ENCODE results near the gene CRB1.
A peak's percentile ranks its signal among the peaks of the same experiment; 100 is the strongest.
"Not testable (repeated sequence)": the region's sequence is repeated elsewhere in the genome, so short reads cannot be mapped to it uniquely, and the experiment has no call there.

Gene CRB1

GRCh38 chr1:197466813-197467212, 198.8 kb downstream of the CRB1 start:
- DNase-seq: no peak

DNA sequence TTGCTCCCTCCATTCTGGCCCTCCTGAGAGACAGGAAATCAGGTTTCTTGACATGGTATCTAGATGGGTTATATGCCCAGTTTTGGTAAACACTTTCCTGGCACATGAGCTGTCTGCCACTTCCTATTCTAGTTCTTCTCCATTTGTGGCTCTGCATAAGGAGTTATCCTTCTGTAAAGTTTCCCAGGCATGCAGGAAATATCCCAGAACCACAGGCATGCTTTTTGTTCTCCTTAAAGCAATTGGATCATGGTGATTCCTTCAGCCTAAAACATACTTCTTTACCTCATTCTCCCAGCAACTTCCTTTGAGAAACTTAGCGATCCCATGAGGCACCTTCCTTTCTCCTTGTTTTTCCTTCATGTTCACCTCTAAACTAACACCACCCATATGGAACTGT, 199.8 kb downstream of the CRB1 start:
- no peak for DNase-seq

DNA sequence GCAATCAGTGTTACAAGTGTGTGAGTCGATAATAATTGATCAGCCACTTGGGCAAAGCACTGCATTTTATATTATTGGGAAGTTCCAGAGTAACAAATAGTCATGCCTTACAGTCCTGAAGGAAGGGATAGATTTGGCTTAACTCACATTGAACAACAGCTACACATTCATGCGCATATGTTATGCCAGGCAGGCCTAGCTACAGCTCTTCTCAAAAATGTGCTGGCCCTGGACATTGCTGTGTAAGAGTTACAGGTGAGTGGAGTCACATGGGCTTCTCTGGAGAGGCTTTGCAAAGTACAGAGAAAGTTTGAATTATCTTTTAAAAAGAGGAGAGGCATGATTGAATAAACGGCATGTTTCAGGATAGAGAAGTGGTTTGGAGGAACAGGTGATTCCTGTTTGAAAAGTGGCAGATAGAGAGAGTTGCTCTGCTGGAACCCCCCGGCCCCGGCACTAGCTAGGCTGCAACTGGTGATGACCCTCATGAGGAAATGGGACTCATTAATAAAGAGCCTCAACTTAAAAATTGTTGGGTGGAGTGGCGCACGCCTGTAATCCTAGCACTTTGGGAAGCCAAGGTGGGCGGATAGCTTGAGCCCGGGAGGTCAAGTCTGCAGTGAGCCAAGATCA, 200.6 kb downstream of the CRB1 start:
- DNase-seq: no peak

GRCh38 chr1:197469620-197470210, 201.7 kb downstream of the CRB1 start:
- DNase-seq: no peak

DNA sequence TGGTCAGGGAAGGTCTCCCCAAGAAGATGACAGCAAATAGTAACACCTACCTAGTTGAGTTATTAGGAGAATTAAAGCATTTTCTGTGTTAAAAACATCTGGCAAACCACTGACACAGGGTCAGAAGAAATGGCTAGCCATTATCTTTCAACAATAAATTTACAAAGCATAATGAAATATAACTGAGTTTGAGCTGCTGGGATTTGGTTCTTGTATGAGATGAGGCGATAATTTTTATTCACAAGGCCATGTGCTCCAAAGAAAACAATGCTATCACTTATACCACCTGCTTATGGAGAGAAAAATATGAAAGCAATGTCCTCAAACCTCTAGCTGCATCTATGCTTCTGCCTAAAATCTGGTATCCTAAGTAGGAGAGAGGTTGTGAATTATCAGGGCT, 202.3 kb downstream of the CRB1 start:
- DNase-seq: no peak

GRCh38 chr1:197471248-197471985, 203.4 kb downstream of the CRB1 start:
- DNase-seq: no peak

- DNase-seq: no peak
Observed at GRCh38 chr1:197472141-197472540, 204.1 kb downstream of the CRB1 start.

DNA sequence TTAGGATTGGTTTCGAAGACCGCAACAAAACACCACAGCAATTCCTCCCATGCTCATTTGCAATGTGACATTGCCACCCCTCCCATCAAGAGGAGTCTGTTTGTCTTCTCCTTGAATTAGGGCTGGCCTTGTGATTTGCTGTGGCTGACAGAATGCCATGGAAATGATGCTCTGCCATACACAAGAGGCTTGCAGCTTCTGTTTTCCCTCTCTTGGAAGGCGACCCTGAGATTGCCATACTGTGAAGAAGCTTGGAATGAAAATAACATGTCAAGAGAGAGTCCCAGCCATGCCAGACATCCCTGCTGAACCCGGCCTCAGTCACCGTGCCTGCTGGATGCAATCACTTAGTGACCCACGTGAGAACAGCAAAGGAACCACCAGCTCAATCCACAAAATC, 212.4 kb downstream of the CRB1 start:
- no peak for DNase-seq

- DNase-seq: no peak
Observed at GRCh38 chr1:197481101-197481500, 213.0 kb downstream of the CRB1 start.

DNA sequence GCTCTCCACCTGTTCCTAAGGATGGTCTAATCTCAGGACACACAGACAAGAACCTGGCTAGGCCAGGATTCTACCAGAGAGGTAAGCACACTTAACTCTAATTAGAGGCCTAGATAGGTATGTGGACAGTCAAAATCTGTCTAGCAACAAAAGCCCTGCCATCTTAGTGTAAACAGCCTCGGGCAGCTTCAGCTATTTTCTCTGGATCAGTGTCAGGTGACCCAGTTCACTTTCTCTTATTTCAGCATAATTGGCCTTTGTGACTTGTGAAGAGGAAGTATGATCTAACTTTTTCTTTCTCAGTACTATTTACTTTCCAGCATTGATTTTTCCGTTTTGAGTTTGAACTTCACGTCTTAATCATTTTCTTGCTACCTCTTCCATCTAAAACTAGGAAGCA, 217.7 kb downstream of the CRB1 start:
- no peak for DNase-seq

DNA sequence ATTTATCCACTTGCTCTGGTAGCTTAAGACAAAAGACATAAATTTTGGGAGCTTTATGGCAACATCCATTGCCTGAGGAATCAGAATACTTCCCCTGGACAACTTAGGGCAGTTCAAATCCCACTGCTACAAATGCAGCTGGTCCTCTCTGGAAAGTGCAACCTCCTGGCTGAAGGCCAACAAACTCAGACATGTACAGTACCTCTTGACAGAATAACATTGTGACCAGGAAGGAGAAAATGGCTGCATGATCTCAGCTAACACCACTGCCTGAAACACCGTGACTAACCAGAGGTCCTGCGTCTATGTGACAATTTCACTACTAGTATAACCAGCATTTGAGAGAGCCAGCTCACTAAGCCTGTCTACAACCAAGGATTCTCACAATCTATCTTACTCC, 218.9 kb downstream of the CRB1 start:
- DNase-seq: no peak

DNA sequence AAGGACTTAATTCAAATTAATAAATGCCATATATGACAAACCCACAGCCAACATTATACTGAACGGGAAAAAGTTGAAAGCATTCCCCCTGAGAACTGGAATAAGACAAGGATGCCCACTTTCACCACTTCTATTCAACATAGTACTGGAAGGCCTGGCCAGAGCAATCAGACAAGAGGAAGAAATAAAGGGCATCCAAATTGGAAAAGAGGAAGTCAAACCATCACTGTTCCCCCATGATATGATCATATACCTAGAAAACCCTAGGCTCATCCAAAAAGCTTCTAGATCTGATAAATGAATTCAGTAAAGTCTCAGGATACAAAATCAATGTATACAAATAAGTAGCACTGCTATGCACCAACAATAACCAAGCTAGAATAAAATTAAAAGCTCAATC, 223.5 kb downstream of the CRB1 start:
- not testable (repeated sequence) for DNase-seq

DNA sequence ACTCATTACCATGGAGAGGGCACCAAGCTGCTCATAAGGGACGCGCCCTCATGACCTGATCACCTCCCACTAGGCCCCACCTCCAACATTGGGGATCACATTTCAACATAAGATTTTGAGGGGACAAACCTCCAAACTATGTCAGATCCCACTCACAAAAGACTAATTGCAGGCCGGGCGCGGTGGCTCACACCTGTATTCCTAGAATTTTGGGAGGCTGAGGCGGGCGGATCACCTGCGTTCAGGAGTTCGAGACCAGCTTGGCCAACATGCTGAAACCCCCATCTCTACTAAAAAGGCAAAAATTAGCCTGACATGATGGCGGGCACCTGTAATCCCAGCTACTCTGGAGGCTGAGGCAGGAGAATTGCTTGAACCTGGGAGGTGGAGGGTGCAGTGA, 228.7 kb downstream of the CRB1 start:
- DNase-seq: no peak

DNA sequence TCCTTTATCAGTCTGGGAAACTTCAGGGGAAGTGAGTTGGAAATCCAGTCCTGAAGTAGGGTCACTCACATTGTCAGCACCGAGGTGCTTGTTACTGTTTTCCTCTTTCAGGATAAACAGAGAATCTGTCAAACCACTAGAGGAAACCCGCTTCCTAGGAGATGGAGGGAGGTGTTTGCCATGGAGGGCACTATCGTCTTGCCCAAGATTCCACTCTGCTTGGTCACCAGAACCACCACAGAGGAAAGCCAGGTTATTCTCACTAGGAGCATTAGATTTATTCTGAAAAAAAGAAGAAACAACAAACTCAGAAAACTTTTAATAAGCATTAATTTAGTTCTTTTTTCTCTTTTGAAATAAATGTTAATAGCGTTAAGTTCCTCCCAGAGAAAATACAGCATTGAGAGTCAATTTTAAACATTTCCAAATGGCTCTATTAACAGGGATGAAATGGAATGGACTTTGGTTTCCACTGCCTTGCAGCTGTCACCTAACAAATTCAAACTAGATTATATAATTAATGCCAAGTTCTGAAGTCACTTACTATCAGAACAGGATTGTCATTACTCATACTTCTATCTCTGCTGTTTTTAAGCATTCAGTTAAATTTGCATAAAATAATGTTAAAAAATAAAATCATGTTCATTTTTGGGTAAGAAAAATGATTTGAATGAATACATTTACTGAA, 242.8 kb downstream of the CRB1 start:
- no peak for DNase-seq

DNA sequence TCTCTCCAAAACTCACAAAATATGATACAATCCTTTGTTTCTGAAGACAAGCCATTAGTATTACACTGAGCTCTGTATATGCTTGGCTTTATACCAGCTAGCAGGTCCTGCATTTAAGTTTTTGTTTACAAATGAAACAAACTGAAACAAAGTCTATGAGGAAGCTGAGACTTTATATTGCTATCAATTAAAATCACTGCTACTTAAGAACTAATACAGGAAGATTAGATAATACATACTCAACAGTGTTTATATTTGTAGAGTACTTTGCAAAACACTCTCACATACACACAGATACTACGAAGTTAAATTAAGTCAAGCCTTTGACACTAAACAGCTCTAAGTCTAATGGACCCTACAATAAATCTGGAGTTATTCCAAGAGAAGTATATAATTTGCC, 247.4 kb downstream of the CRB1 start:
- no peak for DNase-seq

DNA sequence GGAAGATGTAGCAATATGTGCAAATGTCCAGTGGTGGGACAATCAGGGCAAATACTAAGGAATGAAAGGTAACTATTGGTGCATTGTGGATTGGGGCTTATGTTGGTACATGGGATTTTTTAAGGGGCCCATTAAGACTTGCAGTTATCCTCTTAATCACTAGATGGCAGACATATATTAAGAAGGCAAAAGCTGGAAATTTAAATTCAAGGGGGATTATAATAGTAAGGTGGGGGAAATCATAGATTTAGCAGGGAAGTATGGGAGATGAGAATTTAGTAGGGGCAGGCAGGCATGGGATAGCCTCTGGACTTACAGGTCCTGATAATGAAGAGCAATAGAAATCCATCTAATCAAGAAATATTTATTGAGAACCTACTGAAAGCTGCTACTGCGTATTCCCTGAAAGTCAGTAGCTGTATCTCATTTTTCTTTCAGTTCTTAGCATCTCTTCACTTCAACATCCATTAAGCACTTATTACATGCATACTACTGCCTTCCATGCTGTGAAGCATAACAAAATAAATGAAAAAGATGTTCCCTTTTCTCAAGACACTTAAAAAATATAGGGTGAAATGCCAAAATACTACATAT, 251.8 kb downstream of the CRB1 start:
- peak in 1 of 2 experiments; percentile 6 for DNase-seq

- peak in 1 of 2 experiments; percentile 38 for DNase-seq
Observed at GRCh38 chr1:197521118-197521739, 253.2 kb downstream of the CRB1 start.

DNA sequence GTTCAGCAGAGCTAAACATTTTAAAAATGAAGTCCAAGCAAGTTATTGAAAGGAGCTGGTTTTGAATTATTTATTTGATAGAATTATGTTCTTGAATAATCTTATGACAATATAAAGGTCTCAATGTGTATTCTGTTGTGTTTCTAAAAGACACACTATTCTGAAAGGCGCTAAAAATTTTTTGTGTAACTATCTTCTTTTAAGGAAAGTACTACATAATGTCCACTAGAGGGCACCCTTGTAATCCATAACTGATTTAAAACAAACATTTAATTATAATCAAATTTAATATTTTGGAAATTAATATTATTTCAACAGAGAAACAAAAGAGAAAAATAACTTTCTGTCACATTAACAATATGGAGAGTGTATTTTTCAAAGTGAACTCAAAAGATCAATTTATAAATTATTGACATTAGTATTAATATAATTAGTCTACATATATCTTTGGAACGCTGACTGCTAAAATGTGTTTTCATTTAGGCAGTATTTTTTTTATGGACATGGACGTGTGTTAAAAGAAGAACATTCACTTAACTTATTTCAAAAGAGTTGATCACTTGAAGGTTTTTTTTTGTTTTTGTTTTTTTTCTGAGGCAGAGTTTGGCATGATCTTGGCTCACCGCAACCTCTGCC, 258.8 kb downstream of the CRB1 start:
- DNase-seq: peak in 1 of 2 experiments; percentile 42
